Activated naive CD4-positive, alpha-beta T cell treated with anti-CD3 and anti-CD28 coated beads, Interleukin-2, amount 50 U/mL, for 24 hours (primary cell): ENCODE results near the gene UTP14C.
"Not testable (repeated sequence)": the region's sequence is repeated elsewhere in the genome, so short reads cannot be mapped to it uniquely, and the experiment has no call there.

Experiments used
- H3K27ac Mint-ChIP-seq: one replicate; pipeline ENCODE4 v1.8.0; 2021; ENCODE audit warnings: mild to moderate bottlenecking, mixed read lengths
- H3K27me3 Mint-ChIP-seq: one replicate; pipeline ENCODE4 v1.8.0; 2021; ENCODE audit warnings: mixed read lengths
- H3K36me3 Mint-ChIP-seq: one replicate; pipeline ENCODE4 v1.8.0; 2021; ENCODE audit warnings: mixed read lengths
- H3K4me1 Mint-ChIP-seq: one replicate; pipeline ENCODE4 v1.8.0; 2021; ENCODE audit warnings: mixed read lengths
- H3K4me3 Mint-ChIP-seq: one replicate; pipeline ENCODE4 v1.8.0; 2021; ENCODE audit warnings: mild to moderate bottlenecking, mixed read lengths
- H3K9me3 Mint-ChIP-seq: one replicate; pipeline ENCODE4 v1.8.0; 2021; ENCODE audit warnings: mixed read lengths

The UTP14C gene, protein sequence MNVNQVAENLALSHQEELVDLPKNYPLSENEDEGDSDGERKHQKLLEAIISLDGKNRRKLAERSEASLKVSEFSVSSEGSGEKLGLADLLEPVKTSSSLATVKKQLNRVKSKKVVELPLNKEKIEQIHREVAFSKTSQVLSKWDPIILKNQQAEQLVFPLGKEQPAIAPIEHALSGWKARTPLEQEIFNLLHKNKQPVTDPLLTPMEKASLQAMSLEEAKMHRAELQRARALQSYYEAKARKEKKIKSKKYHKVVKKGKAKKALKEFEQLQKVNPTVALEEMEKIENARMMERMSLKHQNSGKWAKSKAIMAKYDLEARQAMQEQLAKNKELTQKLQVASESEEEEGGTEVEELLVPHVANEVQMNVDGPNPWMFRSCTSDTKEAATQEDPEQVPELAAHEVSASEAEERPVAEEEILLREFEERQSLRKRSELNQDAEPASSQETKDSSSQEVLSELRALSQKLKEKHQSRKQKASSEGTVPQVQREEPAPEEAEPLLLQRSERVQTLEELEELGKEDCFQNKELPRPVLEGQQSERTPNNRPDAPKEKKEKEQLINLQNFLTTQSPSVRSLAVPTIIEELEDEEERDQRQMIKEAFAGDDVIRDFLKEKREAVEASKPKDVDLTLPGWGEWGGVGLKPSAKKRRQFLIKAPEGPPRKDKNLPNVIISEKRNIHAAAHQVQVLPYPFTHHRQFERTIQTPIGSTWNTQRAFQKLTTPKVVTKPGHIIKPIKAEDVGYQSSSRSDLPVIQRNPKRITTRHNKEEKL

DNA sequence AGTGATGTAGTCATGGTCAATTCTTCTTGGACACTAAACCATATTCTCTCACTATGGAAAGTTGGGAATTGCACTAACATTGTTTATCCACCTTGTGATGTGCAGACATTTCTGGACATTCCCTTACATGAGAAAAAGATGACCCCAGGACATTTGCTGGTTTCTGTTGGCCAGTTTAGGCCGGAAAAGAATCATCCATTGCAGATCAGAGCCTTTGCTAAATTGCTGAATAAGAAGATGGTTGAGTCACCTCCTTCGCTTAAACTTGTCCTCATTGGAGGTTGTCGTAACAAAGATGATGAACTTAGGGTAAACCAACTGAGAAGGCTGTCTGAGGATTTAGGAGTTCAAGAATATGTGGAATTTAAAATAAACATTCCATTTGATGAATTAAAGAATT lies at the start of gene UTP14C:
UTP14C (plus strand) TSS at position 211 of the 400 bp plus-strand sequence. CDS start 4,114 bp downstream, outside the sequence.
- Mint-ChIP-seq H3K4me1 (peaks cover 35% of the 10 kb centered on the region), H3K4me3 (no peak within 1 kb of the TSS), H3K36me3 (peaks cover 72% of the 10 kb centered on the region), H3K27ac (no peak within 1 kb of the TSS), H3K27me3 (no peaks in the 10 kb centered on the region), H3K9me3 (peaks cover 26% of the 10 kb centered on the region)

DNA sequence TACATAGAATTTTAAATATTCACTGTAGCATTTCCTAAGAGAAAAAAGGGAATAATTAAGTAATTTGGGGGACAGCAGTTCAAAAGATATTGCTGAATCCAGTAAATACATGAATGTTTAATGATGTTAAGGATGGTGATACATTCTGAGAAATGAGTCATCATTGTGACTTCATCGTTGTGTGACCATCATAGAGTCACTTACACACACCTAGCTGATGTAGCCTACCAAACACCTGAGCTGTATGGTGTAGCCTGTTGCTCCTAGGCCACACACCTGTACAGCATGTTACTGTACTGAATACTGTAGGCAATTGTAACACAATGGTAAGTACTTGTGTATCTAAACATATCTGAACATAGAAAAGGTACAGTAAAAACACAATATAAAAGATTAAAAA lies 48.1 kb upstream of the UTP14C start:
- Mint-ChIP-seq H3K36me3 (no peaks in the 10 kb centered on the region), H3K4me1 (no peaks in the 10 kb centered on the region), H3K27ac (no peak overlapping the region), H3K27me3 (no peaks in the 10 kb centered on the region), H3K4me3 (no peak overlapping the region), H3K9me3 (no peaks in the 10 kb centered on the region)

DNA sequence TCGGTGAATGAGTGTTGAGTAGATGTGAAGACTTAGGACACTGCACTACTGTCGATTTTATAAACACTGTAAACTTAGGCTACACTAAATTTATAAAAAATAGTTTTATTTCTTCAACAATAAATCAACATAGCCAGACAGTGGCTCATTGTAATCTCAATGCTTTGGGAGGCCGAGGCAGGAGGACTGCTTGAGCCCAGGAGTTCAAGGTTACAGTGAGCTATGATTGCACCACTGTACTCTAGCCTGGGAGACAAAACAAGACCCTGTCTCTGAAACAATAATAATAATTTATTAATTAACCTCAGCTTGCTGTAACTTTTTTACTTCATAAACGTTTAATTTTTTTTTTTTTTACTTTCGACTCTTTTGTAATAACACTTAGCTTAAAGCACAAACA lies 47.6 kb upstream of the UTP14C start:
- no peak overlapping the region for H3K4me3 Mint-ChIP-seq
- H3K4me1 Mint-ChIP-seq = no peaks in the 10 kb centered on the region
- H3K27me3 Mint-ChIP-seq = no peaks in the 10 kb centered on the region
- H3K9me3 Mint-ChIP-seq = no peaks in the 10 kb centered on the region
- H3K27ac Mint-ChIP-seq = no peak overlapping the region
- no peaks in the 10 kb centered on the region for H3K36me3 Mint-ChIP-seq

DNA sequence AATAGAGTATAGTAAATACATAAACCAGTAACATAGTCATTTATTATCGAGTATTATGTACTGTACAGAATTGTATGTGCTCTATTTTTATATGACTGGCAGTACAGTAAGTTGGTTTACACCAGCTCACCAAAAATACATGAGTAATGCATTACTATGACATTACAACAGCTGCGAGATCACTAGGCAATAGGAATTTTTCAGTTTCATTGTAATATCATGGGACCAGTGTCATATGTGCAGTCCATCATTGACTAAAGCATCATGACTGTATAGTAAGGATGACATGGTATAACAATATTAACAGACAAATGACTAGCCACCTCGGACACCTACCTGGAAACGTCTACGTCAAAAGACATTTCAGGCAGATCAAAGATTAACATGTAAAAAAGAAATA lies 46.9 kb upstream of the UTP14C start:
- no peaks in the 10 kb centered on the region for H3K36me3 Mint-ChIP-seq
- no peak overlapping the region for H3K27ac Mint-ChIP-seq
- H3K9me3 Mint-ChIP-seq = no peaks in the 10 kb centered on the region
- no peak overlapping the region for H3K4me3 Mint-ChIP-seq
- no peaks in the 10 kb centered on the region for H3K27me3 Mint-ChIP-seq
- H3K4me1 Mint-ChIP-seq = no peaks in the 10 kb centered on the region

DNA sequence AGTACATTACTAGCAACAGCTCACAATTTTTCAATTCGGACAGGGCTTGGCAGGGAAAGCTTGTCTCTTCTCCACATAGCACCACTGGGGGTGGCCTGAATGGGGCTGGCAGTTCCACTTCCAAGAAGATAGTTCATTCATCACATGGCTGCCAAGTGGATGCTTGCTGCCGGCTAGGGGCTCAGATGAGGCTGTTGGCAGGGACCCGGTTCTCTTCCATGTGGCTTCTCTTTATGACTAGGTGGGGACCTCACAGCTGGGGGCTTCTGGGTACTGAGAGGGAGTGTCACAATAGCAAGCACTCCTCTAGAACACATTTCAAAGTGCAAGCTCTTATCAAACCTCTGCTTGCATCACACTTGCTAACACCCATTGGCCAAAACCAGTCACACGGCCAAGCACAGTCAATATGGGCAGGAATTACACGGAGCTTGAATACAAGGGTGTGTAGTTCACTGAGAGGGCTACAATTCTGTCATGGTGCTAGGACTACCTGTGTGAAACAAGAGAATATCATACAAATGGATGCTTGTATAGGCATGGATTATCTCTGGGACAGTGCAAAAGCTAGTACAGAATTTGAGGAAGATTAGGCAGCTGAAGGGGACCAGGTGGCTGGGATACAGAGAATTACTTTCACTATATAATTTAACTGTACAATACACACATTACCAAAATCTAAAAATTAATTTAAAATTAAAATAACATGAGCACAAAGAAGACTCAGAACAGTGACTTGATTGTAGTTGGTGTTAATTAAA lies 45.5 kb upstream of the UTP14C start:
- Mint-ChIP-seq H3K27ac (no peak overlapping the region), H3K9me3 (peaks cover 2% of the 10 kb centered on the region), H3K36me3 (no peaks in the 10 kb centered on the region), H3K4me1 (no peaks in the 10 kb centered on the region), H3K27me3 (no peaks in the 10 kb centered on the region), H3K4me3 (no peak overlapping the region)

DNA sequence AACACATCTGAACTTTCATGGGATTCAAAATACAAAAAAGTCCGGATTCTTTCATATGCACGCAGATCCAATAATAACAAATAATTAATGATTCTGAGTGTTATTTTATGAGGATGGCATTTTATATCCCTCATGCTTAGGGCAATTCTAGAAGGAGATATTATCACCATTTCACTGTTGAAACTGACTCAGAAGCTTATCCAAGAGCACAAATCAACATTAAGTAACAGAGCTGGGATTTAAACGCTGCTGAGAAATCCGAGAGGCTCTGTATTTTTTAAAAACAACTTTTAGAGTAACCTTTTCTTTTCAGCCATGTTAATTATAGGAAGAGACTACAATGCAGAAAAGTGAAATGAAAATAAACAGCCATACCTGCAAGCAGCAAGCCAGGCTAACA lies 43.6 kb upstream of the UTP14C start:
- H3K4me1 Mint-ChIP-seq = no peaks in the 10 kb centered on the region
- H3K27me3 Mint-ChIP-seq = no peaks in the 10 kb centered on the region
- peaks cover 5% of the 10 kb centered on the region for H3K9me3 Mint-ChIP-seq
- no peak overlapping the region for H3K27ac Mint-ChIP-seq
- no peaks in the 10 kb centered on the region for H3K36me3 Mint-ChIP-seq
- no peak overlapping the region for H3K4me3 Mint-ChIP-seq

DNA sequence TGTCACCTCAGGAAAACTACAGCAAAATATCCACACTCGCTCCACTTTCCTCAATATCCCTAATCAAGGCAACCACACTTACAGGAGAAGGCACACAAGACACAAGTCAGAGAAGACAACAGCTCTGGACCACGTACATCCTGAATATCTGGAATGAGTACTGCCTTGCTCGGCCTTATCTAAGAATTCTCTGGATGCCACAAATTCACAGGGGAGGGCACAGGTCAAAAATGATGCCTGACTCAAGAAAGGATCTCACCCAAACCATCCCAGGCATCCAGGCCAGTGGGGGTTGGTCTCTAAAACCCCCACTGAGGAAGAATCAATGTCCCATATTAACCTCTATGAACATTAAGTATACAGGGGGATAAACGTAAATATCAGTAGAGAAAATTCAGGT lies 43.1 kb upstream of the UTP14C start:
- no peaks in the 10 kb centered on the region for H3K36me3 Mint-ChIP-seq
- H3K4me3 Mint-ChIP-seq = no peak overlapping the region
- no peaks in the 10 kb centered on the region for H3K27me3 Mint-ChIP-seq
- H3K27ac Mint-ChIP-seq = no peak overlapping the region
- H3K9me3 Mint-ChIP-seq = peaks cover 5% of the 10 kb centered on the region
- no peaks in the 10 kb centered on the region for H3K4me1 Mint-ChIP-seq

DNA sequence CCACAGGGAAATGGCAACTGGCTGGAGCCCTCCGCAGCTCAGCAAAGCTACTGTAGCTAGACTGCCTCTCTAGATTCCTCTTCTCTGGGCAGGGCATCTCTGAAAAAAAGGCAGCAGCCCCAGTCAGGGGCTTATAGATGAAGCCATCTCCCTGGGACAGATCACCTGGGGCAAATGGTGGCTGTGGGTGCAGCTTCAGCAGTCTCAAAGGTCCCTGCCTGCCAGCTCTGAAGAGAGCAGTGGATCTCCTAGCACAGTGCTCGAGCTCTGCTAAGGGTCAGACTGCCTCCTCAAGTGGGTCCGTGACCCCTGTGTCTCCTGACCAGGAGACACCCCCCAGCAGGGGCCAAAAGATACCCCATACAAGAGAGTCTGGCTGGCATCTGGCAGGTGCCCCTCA lies 41.2 kb upstream of the UTP14C start:
- H3K4me1 Mint-ChIP-seq, H3K4me3 Mint-ChIP-seq, H3K9me3 Mint-ChIP-seq, H3K27me3 Mint-ChIP-seq, H3K27ac Mint-ChIP-seq, H3K36me3 Mint-ChIP-seq: not testable (repeated sequence)

DNA sequence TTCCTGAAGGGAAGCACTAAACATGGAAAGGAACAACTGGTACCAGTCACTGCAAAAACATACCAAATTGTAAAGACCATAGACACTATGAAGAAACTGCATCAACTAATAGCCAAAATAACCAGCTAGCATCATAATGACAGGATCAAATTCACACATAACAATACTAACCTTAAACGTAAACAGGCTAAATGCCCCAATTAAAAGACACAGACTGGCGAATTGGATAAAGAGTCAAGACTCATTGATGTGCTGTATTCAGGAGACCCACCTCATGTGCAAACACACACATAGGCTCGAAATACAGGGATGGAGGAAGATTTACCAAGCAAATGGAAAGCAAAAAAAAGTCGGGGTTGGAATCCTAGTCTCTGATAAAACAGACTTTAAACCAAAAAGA lies 39.6 kb upstream of the UTP14C start:
- H3K27ac Mint-ChIP-seq, H3K9me3 Mint-ChIP-seq, H3K4me1 Mint-ChIP-seq, H3K36me3 Mint-ChIP-seq, H3K27me3 Mint-ChIP-seq, H3K4me3 Mint-ChIP-seq: not testable (repeated sequence)

DNA sequence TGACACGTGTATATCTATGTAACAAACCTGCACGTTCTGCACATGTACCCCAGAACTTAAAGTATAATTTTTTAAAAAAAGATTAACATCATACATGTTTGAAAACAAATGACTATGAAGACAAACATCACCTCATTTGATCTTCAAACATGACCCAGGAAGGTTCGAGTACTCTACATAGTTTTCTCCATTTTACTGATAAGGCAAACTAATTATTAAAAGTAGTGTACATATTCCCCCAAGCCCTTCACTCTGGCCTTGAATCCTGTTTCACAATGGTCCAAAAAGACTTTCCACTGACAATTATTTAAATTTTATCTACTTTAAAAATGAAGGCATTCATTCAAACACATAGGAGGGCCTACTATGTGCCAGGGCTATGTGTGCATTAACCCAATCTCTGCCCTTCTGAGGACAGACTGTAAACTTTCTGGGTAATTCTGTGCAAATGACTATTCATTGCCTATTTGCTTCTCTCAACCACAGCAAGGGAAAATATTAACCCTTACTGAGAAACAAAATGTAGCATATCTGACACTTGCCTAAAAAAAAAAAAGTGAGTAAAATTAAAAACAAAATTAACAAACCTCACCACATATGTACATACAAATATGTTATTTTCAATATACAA lies 35.4 kb upstream of the UTP14C start:
- H3K4me1 Mint-ChIP-seq = no peaks in the 10 kb centered on the region
- H3K9me3 Mint-ChIP-seq = peaks cover 2% of the 10 kb centered on the region
- no peak overlapping the region for H3K27ac Mint-ChIP-seq
- H3K4me3 Mint-ChIP-seq = no peak overlapping the region
- H3K36me3 Mint-ChIP-seq = peaks cover 1% of the 10 kb centered on the region
- H3K27me3 Mint-ChIP-seq = peaks cover 1% of the 10 kb centered on the region

DNA sequence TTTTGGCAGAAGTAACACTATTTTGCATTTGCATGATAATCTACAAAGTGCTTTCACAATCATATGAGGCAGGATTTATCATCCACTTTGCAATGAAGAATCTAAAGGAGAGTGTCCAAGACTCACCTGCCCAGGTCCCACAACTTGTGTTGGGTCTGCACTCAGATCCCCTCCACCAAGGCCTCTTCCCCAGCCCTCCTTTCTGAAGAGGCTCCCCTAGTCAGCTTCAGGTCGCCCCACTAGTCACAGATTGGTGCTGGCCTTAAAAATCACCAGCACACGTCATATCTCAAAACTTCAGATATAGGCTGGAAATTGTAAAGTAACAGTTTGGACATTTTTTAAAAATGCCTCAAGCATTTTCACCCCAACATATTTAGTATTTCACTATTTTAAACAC lies 30.8 kb upstream of the UTP14C start:
- Mint-ChIP-seq H3K27ac (no peak overlapping the region), H3K9me3 (no peaks in the 10 kb centered on the region), H3K4me3 (no peak overlapping the region)

DNA sequence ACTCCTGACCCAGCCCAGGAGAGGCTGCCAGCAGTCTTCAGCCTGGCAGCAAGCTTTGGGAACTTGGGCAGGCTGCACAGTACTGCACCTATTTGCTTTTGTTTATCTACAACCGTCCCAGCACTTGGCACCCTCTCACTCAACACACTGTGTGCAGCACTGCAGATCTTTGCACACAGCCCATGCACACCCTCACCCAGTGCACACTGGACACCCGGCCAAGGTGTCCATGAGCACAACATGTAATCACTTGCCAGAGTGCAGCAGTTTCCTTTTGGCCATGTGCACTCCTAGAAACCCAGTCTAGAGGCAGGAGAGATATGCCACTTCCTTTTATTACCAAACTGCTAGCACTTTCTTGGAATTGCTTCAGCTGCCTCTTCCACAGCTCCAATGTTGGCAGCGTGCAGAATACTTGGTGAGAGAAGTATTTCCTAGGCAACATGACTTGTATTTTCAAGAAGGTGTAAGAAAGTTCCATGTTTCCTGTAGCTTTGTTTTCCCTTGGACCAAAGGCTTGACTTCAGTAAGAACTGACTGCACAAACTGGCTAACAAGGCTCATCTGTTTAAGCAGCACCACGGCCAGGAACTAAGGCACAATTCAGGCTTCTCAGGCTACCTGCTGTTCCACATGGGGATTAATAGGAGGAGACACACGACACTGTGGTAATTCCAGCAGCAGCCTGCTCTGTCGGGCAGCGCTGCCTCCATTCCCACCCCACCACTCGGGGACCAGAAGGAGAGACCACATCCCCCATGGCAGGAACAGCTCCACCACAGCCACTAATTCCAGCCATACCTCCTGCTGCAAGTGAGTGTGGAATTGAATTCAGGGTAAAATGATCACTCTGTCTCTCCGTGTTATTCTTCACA lies 28.6 kb upstream of the UTP14C start:
- Mint-ChIP-seq H3K4me1 (no peaks in the 10 kb centered on the region), H3K9me3 (no peaks in the 10 kb centered on the region), H3K36me3 (peaks cover 1% of the 10 kb centered on the region), H3K27ac (no peak overlapping the region), H3K27me3 (peaks cover 1% of the 10 kb centered on the region), H3K4me3 (no peak overlapping the region)

More for the DNA sequence above, 30.8 kb upstream of the UTP14C start:
- no peaks in the 10 kb centered on the region for H3K4me1 Mint-ChIP-seq
- peaks cover 1% of the 10 kb centered on the region for H3K36me3 Mint-ChIP-seq
- peaks cover 1% of the 10 kb centered on the region for H3K27me3 Mint-ChIP-seq

DNA sequence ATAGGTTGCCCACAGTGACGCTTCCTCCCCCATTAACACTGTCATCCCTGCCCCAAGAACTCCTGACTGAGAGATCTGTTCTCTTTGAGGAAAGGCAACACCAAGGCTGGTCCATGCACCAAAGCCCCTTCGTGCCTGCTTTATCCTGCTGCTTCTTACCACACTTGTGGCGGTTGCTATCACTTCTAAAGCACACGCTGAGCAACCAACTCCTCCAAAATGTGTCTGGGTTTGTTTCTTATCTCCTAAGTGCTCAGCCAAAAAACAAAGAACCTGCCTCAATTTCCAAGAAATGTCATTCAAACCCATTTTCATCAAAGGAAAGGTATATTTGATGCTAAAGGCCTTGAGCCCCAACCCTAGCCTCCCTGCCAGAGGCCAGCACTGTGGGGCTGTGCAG lies 27.9 kb upstream of the UTP14C start:
- Mint-ChIP-seq H3K4me1 (no peaks in the 10 kb centered on the region), H3K9me3 (no peaks in the 10 kb centered on the region), H3K27ac (no peak overlapping the region), H3K4me3 (no peak overlapping the region), H3K36me3 (no peaks in the 10 kb centered on the region), H3K27me3 (no peaks in the 10 kb centered on the region)

DNA sequence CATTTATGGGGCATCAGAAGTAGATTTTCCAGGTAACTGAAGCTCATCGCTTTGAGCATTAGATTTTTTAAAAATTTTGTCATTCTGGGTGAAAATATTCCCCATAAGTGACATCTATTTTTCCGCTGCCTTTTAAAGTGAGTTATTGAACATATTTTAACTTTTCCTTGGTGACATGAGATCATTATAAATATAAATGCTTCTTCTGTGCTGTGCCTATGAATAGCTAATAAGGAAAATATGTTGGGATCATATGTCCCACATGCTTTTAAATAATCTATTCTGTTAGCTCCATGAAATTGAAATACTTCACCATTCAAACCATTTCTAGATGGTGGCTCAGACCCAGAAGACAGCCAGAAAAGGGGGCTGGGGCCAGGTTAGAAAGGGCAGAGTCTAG lies 27.3 kb upstream of the UTP14C start:
- H3K27me3 Mint-ChIP-seq = no peaks in the 10 kb centered on the region
- H3K27ac Mint-ChIP-seq = no peak overlapping the region
- H3K36me3 Mint-ChIP-seq = no peaks in the 10 kb centered on the region
- H3K4me1 Mint-ChIP-seq = no peaks in the 10 kb centered on the region
- no peaks in the 10 kb centered on the region for H3K9me3 Mint-ChIP-seq
- no peak overlapping the region for H3K4me3 Mint-ChIP-seq
